GM19043 (cell line): ENCODE results near the gene MELK.
"Not testable (repeated sequence)": the region's sequence is repeated elsewhere in the genome, so short reads cannot be mapped to it uniquely, and the experiment has no call there.

ENCODE experiments used
- ATAC-seq: cut with Tn5 transposase; IDR thresholded peaks from one replicate; pipeline ENCODE4 v1.9.1; 2021; ENCODE audit warnings: low read depth; ENCODE audit not compliant: unreplicated experiment

The MELK gene

GRCh38 chr9:36572515-36573418 lies at the start of gene MELK:
TSS of gene MELK (plus strand) at chr9:36572895. CDS start at chr9:36581682, 8,787 bp downstream.
- peak; percentile 55 for ATAC-seq

GRCh38 chr9:36530224-36530623 lies 42.5 kb upstream of the MELK start:
- ATAC-seq = no peak

DNA sequence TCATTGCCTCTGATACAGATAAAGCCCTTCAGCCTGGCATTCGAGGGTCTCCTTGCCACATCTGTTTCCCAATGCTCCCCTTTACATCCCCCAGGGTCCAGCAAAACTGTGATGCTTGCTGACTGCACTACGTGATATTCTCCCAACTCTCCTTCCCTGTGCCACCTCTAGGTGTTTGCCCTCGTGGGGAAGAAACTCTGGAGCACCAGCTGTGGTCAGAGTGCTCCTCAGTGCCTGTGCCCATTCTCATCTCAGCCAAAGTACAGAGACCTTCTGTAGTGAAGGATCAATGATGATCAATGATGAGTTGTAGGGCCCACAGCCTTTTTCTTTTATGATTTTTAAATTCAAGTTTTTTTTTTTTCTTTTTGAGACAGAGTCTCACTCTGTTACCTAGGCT lies 40.3 kb upstream of the MELK start:
- no peak for ATAC-seq

DNA sequence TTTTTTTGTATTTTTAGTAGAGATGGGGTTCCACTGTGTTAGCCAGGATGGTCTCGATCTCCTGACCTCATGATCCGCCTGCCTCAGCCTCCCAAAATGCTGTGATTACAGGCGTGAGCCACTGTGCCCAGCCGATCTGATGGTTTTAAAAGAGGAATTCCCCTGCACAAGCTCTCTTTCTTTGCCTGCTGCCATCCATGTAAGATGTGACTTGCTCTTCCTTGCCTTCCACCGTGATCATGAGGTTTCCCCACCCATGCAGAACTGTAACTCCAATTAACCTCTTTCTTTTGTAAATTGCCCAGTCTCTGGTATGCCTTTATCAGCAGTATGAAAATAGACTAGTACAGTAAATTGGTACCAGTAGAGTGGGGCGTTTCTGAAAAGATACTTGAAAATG lies 39.0 kb upstream of the MELK start:
- ATAC-seq = not testable (repeated sequence)

GRCh38 chr9:36535107-36535506 lies 37.6 kb upstream of the MELK start:
- ATAC-seq = no peak

DNA sequence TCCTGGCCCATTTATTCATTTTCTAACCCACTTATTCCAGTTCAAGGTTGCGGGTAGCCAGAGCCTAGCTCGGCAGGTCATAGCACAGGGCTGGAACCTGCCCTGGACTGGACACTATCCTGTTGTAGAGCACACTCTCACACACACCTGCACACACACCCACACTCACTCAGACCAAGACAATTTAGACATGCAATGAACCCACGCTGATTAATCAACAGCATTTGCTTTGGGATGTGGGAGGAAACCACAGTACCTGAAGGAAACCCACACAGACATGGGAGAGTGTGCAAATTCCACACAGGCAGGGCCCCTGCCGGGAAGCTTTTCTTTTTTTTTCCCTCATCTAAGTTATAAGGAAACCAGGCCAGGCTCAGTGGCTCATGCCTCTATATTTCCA lies 34.8 kb upstream of the MELK start:
- no peak for ATAC-seq

GRCh38 chr9:36542355-36542754 lies 30.3 kb upstream of the MELK start:
- no peak for ATAC-seq

DNA sequence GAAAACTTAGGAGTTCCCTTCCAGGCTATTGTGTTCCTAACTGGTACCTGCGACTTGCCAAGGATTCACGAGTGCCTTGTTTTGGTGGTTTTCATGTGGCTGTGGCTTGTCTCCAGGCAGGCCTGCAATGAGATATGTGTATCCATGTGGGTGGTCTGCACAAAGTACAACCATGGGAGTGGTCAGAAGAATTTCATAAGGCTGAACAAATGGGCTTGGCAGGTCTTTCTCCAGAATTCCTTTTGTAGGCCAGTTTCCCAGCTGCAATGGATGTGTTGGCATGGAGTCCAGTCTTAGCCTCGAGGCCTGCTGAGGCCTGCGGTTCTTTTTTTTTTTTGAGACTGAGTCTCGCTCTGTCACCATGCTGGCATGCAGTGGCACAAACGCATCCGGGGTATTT lies 28.8 kb upstream of the MELK start:
- no peak for ATAC-seq

DNA sequence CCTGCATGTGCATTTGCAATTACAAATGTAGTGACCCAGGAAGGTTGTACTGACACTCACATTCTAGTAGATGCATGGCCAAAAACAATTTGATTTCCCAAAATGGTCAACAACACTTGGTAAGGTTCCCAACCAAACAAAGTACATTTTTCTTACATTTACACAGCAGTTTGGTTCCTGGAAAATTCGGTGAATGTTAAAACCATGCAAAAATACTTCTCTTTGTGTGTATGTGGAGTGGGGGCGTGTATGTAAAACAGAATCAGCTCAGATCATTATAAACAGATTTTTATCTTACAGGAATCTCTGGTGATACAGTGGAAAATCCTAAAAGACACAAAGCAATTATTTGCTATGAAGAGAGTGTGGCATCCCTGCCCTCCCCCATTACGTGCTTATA lies 25.1 kb upstream of the MELK start:
- ATAC-seq = no peak

GRCh38 chr9:36548454-36548853 lies 24.2 kb upstream of the MELK start:
- ATAC-seq = no peak

GRCh38 chr9:36550135-36550534 lies 22.6 kb upstream of the MELK start:
- ATAC-seq = no peak

DNA sequence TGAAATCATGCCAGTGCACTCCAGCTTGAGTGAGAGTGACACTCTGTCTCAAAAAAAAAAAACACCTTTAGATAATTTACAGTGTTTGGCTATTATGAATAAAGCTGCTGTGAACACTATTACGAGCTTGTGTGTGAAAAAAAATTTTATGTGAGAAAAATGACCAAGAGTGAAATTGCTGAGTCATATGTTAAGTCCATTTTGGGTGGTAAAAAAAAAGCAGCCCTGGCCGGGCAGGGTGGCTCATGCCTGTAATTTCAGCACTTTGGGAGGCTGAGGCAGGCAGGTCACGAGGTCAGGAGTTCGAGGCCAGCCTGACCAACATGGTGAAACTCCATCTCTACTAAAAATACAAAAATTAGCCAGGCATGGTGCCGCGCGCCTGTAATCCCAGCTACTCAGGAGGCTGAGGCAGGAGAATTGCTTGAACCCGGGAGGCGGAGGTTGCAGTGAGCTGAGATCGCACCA lies 22.0 kb upstream of the MELK start:
- not testable (repeated sequence) for ATAC-seq

DNA sequence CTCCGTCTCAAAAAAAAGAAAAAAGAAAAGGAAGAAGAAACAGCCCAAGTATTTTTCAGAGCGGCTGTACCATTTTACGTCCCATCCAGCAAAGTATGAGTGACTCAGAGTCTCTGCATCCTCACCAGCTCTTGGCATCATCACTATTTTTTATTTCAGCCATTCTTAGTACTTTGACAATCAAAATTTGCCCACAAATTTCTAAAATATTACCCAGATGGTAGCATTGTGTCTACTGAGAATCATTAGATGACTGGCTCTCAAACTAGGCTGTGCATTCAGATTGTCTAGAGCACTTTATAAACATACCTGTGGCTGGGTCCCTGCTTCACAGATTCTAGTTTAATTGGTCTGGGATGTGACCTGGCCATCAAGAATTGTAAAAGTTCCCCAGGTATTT lies 21.6 kb upstream of the MELK start:
- no peak for ATAC-seq

- no peak for ATAC-seq
These were observed 20.8 kb upstream of the MELK start for GRCh38 chr9:36551910-36552309.

DNA sequence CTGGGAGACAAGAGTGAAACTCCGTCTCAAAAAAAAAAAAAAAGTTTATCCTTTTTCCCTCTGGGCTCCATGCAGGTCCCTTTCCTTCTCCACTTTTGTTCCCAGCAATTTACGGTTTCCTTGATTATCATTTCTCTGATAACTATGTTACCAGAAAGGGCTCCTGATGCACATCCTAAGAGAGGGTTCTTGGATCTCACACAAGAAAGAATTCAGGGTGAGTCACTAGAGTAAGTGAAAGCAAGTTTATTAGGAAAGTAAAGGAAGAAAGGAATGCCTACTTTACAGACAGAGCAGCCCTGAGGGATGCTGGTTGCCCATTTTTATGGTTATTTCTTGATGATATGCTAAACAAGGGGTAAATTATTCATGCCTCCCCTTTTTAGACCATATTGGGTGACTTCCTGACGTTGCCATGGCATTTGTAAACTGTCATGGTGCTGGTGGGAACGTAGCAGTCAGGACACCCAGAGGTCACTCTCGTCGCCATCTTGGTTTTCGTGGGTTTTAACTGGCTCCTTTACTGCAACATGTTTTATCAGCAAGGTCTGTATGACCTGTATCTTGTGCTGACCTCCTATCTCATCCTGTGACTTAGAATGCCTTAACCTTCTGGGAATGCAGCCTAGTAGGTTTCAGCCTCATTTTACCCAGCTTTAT lies 13.5 kb upstream of the MELK start:
- ATAC-seq = no peak

GRCh38 chr9:36560771-36561170 lies 11.9 kb upstream of the MELK start:
- ATAC-seq = no peak

DNA sequence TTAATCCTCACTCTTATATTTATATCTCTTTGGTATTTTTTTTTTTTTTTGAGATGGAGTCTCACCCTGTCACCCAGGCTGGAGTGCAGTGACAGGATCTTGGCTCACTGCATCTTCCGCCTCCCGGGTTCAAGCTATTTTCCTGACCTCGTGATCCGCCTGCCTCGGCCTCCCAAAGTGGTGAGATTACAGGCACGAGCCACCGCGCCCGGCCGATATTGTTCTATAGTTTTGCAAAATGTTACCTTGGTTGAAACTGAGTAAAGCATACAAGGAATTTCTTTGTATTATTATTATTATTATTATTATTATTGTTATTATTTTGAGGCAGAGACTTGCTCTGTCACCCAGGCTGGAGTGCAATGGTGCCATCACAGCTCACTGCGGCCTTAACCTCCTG lies 9.9 kb upstream of the MELK start:
- ATAC-seq = not testable (repeated sequence)

GRCh38 chr9:36566813-36567221 lies 5.9 kb upstream of the MELK start:
- ATAC-seq = no peak

DNA sequence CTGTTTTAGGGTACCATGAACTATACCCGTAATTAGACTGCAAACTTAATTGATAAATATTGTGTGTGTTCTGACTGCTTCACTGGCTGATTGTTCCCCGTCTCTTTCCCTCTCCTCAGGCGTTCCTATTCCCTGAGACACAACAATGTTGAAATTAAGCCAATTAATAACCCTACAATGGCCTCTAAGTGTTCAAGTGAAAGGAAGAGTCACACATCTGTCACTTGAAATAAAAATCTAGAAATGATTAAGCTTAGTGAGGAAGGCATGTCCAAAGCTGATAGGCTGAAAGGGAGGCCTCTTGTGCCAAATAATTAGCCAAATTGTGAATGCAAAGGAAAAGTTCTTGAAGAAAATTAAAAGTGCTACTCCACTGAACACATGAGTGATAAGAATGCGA lies 4.0 kb upstream of the MELK start:
- ATAC-seq = not testable (repeated sequence)

DNA sequence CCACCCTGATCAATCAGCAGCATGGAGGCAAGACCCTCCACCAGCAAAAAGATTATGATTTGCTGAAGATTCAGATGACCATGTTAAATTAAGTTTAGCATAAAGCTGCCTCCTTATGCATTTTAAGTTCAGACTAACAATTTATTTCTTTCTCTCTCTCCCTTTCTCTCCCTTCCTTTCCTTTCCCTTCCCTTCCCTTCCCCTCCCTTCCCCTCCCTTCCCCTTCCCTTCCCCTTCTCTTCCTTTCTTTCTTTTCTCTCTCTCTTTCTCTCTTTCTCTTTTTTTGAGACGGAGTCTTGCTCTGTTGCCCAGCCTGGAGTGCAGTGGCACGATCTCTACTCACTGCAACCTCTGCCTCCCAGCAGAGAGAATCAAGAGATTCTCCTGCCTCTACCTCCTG lies 1.4 kb upstream of the MELK start:
- ATAC-seq = no peak

DNA sequence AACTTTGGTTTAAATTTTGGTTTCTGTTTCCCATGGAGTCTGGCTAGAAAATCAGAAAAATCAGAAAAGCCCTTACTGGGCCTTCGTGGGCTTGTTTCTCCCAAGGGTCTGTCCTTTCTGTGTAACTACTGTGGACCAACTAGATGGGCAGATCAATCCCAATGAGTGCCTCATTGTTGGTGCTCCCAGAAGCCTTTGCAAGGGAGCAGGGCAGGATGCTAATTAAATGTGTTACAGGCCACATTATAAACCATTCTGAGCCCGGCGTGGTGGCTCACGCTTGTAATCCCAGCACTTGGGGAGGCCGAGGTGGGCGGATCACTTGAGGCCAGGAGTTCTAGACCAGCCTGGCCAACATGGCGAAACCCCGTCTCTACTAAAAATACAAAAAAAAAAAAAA lies 1.4 kb downstream of the MELK start:
- not testable (repeated sequence) for ATAC-seq

- ATAC-seq = no peak
These were observed 2.8 kb downstream of the MELK start for GRCh38 chr9:36575411-36575882.
